Peyer's patch (tissue), 4 donors: ENCODE measurements around the gene LRP11.

ENCODE experiments used
- CTCF ChIP-seq, 6 experiments: fragments of 450-650 bp in 4 of 6; fragments of 200-600 bp in 2 of 6; sonication (generic) in 1 of 6; IDR thresholded peaks; one replicate each; pipeline ENCODE4 v1.5.1; 2017 to 2019; ENCODE audit warnings: antibody characterized with exemption in 6 of 6, mild to moderate bottlenecking in 3 of 6, moderate library complexity in 1 of 6
- POLR2A ChIP-seq, 2 donors: fragments of 450-650 bp; IDR thresholded peaks; one replicate each; pipeline ENCODE4 v1.5.1; 2017; ENCODE audit warnings: antibody characterized with exemption in 2 of 2, mild to moderate bottlenecking in 2 of 2, moderate library complexity in 2 of 2

GRCh38 chr6:149834513-149835481 is 29.4 kb downstream of the LRP11 start:
- TF ChIP-seq CTCF (IDR thresholded peaks at IDR 0.05) (peak; percentile 88 to 95 (median 94)), POLR2A (IDR thresholded peaks at IDR 0.05) (no peak)
